Retinal pigment epithelial cell (primary cell): Measurements from ENCODE around the gene ECPAS.
"Not testable (repeated sequence)": the region's sequence is repeated elsewhere in the genome, so short reads cannot be mapped to it uniquely, and the experiment has no call there.

Experiments
- DNase-seq: peaks from one replicate; pipeline ENCODE4 v3.0.0-alpha.2; 2010; ENCODE audit warnings: low read depth
- H3K4me3 ChIP-seq: 2 replicates; pipeline ENCODE4 v1.5.1; 2011; ENCODE audit warnings: mild to moderate bottlenecking, low read length, control low read depth, moderate library complexity
- CTCF ChIP-seq: conservative IDR thresholded peaks from 2 replicates; pipeline ENCODE4 v1.5.1; 2011; ENCODE audit warnings: low read depth, low read length, control low read depth, inconsistent platforms

ECPAS gene

GRCh38 chr9:111413996-111414395 lies 70.2 kb downstream of the ECPAS start:
- TF ChIP-seq CTCF = no peak
- no peak for DNase-seq
- H3K4me3 ChIP-seq = no peak overlapping the region

DNA sequence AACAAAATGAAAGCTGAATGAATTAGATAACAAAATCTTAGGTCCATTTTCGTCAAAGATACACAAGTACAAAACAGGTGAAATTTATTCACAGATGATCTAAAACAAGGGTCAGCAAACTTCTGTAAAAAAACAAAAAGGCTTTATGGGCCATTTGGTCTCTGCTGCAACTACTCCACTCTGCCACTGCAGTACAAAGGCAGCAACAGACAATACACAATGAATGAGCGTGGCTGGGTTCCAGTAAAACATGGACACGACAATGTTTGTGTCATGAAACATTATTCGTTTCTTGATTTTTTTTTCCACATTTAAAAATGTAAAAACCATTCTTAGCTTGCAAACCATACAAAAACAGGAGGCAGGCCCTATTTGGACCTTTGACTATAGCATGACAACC lies 71.9 kb downstream of the ECPAS start:
- H3K4me3 ChIP-seq = no peak overlapping the region
- TF ChIP-seq CTCF = no peak
- no peak for DNase-seq

- no peak for TF ChIP-seq CTCF
- no peak for DNase-seq
- H3K4me3 ChIP-seq = no peak overlapping the region
Measured at GRCh38 chr9:111411266-111411665, 72.9 kb downstream of the ECPAS start.

DNA sequence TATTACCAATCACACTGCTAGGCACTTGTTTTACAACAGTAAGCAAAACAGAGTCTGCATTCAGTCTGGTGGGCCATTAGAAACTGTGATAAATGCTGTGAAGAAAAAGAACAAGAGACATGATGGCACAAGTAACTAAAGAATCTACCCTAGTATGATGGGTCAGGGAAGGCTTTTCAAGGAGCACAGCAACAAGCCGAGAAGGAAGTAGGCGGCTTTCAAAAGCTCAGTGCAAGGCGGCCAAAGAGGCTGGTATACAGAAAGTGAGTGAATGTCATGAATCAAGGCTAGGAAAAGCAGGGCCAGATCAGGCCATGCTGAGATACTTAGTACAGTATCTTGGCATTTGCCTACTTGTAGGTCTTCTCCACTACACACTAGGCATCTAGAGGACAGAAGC lies 76.4 kb downstream of the ECPAS start:
- TF ChIP-seq CTCF = no peak
- H3K4me3 ChIP-seq = no peak overlapping the region
- DNase-seq = no peak

DNA sequence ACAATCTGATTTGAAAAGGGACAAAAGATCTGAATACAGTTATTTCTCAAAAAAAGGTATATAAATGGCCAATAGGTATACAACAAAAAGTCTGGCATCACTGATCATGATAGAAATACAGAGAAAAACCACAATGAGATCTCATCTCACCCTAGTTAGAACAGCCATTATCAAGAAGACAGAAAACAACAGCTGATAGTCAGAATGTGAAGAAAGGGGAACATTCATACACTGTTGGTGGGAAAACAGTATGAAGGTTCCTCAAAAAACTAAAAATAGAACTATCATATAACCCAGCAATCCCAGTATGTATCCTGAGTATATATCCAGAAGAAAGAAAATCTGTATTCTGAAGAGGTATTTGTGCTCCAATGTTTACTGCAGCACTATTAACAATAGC lies 78.5 kb downstream of the ECPAS start:
- DNase-seq = no peak
- H3K4me3 ChIP-seq = no peak overlapping the region
- no peak for TF ChIP-seq CTCF

DNA sequence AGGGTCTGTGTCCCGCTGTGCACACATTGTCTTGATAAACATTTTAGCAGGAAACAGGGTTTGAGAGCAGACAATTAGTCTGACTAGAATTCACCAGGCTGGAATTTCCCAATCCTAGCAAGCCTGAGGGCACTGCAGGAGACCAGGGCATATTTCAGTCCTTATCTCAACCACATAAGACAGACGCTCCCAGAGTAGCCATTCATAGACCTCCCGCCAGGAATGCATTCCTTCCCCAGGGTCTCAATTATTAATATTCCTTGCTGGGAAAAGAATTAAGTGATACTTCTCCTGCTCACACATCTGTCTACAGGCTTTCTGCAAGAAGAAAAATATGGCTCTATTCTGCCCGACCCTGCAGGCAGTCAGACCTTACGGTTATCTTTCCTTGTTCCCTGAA lies 82.7 kb downstream of the ECPAS start:
- DNase-seq, H3K4me3 ChIP-seq: not testable (repeated sequence)

DNA sequence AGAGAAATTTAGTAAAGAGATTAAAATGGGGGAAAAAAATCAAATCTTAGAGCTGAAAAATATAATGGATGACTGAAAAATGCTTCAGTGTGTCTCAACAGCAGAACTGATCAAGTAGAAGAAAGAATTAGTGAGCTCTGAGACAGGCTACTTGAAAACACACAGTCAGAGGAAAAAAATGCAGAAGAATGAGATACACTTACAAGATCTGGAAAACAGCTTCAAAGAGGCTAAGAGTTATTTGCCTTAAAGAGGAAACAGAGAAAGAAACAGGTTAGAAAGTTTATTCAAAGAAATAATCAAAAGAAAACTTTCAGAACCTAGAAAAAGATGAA lies 83.7 kb downstream of the ECPAS start:
- no peak overlapping the region for H3K4me3 ChIP-seq
- DNase-seq = no peak
- no peak for TF ChIP-seq CTCF
